HG03280 (cell line): ENCODE results near the gene CCL16.

Source experiments
- ATAC-seq: cut with Tn5 transposase; IDR thresholded peaks from one replicate; pipeline ENCODE4 v1.9.1; 2021; ENCODE audit warnings: mild to moderate bottlenecking, moderate library complexity; ENCODE audit not compliant: unreplicated experiment

Gene CCL16

DNA sequence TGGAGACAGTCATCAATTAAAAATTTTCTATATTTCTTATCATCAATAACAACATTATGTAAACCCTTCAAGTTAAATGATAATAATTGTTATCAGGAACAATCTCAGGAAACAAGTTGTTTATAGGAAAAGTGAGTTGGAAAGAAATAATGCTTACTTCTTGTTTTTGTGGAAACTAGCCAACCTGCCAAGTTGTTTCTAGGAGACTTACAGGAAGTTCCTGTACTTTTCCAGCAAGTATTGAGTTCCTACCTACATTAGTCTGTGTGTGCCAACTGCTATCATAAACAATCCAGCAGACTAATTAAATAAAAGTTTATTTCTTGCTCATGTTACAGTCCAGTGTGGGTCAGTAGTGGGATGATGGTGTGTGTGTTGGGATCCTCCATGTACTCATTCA, 6.9 kb upstream of the CCL16 start:
- ATAC-seq, result no peak

GRCh38 chr17:35986643-35987042, 5.3 kb upstream of the CCL16 start, which contains the start of gene CCL14:
TSS of gene CCL14 (minus strand) at chr17:35986729. CDS start at chr17:35986649, 80 bp downstream.
- no peak for ATAC-seq

GRCh38 chr17:35984140-35984539, 2.8 kb upstream of the CCL16 start:
- ATAC-seq, result no peak

- ATAC-seq, result no peak
These were observed 1.3 kb upstream of the CCL16 start for GRCh38 chr17:35982409-35983191.

DNA sequence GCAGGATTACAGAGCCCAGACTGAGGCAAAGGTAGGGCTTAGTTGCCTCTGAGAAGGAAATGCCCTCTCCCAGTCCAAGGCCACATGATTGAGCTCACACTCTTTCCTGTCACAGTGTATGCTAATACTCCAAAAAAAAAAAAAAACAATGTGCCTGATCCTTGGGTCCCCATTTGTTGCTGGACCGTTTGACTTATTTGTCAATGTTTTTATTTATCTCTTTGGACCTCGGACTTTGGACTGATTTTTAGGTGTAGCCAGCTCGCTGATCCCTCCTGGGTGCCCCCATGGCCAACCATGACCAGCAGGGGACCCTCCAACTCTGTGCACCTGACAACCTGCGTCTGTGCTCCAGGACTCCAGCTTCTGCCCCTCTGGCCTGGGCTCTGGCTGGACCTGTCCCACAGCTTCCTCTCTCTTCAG, 622 bp upstream of the CCL16 start:
- no peak for ATAC-seq

- no peak for ATAC-seq
These were observed 3.0 kb downstream of the CCL16 start for GRCh38 chr17:35978346-35978745.

DNA sequence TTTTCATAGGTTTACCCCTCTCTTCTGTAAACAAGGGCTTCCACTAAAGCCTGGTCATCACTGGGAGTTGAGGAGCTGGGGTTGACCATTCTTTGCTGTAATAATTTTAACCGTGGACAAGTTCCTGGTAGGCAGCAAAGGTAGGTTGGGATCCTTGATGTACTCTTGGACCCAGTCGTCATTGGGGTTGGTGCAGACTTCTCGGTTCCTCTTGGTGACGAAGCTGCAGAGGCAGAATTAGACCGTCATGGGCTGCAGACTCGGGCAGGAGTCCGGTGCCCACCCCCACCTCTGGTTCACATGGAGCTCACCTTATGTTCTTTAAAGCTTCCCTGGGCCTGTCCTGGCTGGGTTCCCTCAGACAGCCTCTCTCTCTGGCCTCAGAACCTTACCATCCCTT, 3.8 kb downstream of the CCL16 start:
- no peak for ATAC-seq

DNA sequence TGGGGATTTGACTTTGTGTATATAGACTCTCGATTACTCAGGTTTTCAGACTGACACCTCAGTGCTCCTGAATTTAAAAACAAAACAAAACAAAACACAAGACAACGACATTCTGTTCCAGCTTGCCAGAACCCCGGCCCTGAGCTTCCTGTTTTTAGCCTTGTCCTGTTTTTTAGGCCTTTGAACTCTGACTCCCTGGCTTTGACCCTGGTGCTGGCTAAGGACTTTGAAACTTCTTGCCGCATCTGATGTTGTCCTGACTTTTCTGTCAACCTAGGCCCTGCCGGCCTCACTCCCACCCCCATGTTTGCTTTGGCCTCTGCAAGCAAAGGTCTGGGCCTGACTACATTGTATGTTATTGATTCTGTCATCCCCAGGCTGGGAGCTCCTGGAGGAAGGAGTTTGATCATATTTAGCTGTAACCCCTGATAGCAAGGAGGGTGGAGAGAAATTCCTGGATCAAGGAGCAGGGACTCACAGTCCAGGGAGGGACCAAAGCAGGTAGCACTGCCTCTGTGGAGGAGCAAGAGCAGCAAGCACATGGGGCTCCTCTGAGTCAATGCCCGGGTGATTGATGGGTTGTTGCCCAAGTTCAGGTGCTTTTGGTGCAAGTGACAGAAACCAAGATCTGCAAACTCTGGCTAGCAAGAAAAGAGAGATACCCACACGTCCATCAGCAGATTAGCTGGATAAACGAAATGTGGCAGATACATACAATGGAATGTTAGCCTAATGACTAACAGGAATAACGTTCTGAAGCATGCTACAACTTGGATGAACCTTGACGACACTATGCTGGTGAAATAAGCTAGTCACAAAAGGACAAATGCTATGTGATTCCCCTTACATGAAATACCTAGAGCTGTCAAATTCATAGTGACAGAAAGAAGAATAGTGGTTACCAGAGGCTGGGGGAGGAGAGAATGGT, 7.7 kb downstream of the CCL16 start:
- no peak for ATAC-seq

DNA sequence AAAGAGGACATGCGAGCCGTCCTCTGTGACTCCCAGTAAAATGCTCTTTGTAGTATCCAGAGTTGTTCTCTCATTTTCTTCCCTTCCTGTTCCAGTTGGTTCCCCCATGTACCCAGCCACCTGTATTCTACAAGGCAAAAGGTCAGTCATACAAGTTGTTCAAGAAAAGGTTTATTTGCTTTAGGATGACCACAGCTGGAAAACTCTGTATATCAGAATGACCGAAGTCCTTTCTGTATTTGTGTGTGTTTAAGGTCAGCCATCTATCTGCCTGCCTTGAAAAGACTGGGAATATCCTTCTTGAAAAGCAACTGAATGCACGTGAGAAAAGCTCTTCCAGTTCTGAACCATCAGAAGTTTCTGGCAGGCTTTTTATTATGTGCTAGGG, 8.4 kb downstream of the CCL16 start:
- no peak for ATAC-seq

- no peak for ATAC-seq
These were observed 8.8 kb downstream of the CCL16 start for GRCh38 chr17:35972535-35972934.

- ATAC-seq, result no peak
These were observed 9.2 kb downstream of the CCL16 start for GRCh38 chr17:35972066-35972465.

GRCh38 chr17:35969558-35970380, 11.5 kb downstream of the CCL16 start:
- no peak for ATAC-seq

DNA sequence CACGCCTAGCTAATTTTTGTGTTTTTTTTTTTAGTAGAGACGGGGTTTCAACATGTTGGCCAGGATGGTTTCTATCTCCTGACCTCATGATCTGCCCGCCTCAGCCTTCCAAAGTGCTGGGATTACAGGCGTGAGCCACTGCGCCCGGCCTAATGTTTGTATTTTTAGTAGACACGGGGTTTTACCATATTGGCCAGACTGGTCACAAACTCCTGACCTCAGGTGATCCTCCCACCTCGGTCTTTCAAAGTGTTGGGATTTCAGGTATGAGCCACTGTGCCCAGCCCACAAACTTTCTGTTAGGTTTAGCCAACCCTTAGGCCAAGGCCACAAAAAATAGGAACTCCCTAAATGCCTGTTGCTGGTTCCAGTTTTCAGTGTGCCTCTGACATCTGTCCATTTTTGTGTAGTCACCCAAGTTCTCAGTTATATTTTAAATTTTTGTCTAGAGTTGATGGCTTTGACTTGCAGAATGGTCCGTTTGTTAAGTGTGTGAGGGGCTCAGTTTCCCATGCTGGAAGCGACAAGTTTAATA, 12.7 kb downstream of the CCL16 start:
- no peak for ATAC-seq

DNA sequence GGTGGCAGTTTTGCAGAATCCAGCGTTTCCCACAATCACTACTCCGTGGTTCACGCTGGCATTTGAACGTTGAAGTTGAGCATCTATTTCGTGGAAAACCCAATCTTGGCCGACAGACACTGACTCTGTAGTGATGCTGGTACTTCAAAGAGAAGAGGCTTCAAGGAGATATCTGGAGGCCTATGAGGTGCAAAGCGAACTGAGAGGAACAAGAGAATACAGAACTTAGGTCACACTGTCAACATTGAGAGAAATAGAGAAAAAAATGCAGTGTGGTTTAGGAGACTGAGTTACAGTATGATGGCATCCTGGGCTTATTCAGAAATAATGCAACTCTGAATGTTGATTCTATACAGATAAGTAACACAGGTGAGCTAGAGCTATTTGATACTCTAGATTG, 16.0 kb downstream of the CCL16 start:
- no peak for ATAC-seq

DNA sequence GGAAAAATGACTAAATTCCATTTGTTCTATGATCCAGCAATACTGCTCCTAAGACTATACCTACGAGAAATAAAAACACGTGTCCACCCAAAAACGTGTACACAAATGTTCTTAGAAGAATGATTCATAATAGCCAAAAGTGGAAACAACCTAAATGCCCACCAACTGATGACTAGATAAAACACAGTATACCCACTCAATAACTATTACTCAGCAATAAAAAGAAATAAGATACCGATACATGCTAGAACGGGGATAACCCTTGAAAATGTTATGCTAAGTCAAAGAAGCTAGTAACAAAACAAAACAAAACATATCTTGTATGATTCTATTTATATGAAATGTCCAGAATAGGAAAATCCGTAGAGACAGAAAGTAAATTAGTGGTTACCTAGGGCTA, 17.6 kb downstream of the CCL16 start:
- no peak for ATAC-seq

GRCh38 chr17:35953720-35954119, 27.6 kb downstream of the CCL16 start:
- no peak for ATAC-seq

- ATAC-seq, result no peak
These were observed 31.9 kb downstream of the CCL16 start for GRCh38 chr17:35949401-35949800.

DNA sequence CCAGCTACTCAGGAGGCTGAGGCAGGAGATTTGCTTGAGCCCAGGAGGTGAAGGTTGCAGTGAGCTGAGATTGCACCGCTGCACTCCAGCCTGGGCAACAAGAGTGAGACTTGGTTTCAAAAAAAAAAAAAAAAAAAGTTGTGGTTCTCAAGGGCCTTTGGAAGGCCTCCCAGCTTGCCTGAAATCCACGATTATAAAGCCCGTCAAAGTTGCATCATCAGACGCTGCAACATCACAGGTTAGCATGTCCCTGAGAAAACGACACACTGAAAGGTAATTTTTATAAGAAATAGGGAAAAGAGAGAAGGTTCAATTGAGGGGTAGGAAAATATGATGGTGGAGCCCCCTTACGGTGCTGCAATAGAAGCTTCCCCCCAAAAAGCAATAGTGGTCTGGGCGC, 33.2 kb downstream of the CCL16 start:
- no peak for ATAC-seq

GRCh38 chr17:35947156-35947585, 34.1 kb downstream of the CCL16 start:
- ATAC-seq, result no peak

GRCh38 chr17:35944151-35944550, 37.1 kb downstream of the CCL16 start:
- ATAC-seq, result no peak

- no peak for ATAC-seq
These were observed 37.8 kb downstream of the CCL16 start, which contains the start of gene LYZL6 for GRCh38 chr17:35943537-35943936. TSS of gene LYZL6 (minus strand) at chr17:35943713. CDS start at chr17:35939356, 4,357 bp downstream.
